ES-I3 (cell line): ENCODE measurements around the gene SLC34A1.
"Not testable (repeated sequence)": the region's sequence is repeated elsewhere in the genome, so short reads cannot be mapped to it uniquely, and the experiment has no call there.

Experiments used
- H3K36me3 ChIP-seq: 2 replicates; pipeline ENCODE4 v1.6.1; 2013; ENCODE audit warnings: mild to moderate bottlenecking, low read length, control low read depth, moderate library complexity; ENCODE audit not compliant: insufficient read depth
- H3K4me1 ChIP-seq: 2 replicates; pipeline ENCODE4 v1.6.1; 2013; ENCODE audit warnings: mild to moderate bottlenecking, control low read depth, low read length; ENCODE audit not compliant: insufficient read depth
- H3K9ac ChIP-seq: 2 replicates; pipeline ENCODE4 v1.6.1; 2013; ENCODE audit warnings: low read depth, mild to moderate bottlenecking, low read length, moderate library complexity
- H3K9me3 ChIP-seq: 2 replicates; pipeline ENCODE4 v1.6.1; 2013; ENCODE audit warnings: mild to moderate bottlenecking, low read length, moderate library complexity; ENCODE audit not compliant: control insufficient read depth, insufficient read depth

The SLC34A1 gene, protein sequence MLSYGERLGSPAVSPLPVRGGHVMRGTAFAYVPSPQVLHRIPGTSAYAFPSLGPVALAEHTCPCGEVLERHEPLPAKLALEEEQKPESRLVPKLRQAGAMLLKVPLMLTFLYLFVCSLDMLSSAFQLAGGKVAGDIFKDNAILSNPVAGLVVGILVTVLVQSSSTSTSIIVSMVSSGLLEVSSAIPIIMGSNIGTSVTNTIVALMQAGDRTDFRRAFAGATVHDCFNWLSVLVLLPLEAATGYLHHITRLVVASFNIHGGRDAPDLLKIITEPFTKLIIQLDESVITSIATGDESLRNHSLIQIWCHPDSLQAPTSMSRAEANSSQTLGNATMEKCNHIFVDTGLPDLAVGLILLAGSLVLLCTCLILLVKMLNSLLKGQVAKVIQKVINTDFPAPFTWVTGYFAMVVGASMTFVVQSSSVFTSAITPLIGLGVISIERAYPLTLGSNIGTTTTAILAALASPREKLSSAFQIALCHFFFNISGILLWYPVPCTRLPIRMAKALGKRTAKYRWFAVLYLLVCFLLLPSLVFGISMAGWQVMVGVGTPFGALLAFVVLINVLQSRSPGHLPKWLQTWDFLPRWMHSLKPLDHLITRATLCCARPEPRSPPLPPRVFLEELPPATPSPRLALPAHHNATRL

DNA sequence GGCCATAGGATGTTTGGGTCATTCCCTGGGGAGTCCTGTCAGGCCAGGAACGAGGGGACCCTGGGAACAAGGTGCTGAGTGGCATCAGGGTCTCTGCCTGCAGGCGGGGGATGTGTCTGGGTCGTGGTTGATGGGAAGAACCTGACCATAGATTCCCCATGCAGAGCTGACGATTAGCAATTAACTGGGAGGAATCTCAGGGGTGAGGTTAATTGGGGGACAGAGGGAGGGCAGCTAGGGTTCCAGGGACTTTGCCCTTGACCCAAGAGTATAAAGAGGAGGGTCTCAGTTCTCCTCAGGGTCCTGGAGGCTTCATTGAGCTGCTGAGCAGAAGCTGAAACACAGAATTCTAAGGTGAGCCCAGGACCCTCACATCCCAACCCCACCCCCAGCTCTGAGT is at the start of gene SLC34A1:
Gene SLC34A1 (plus strand): TSS at position 301 of the 400 bp plus-strand sequence. CDS start 1,308 bp downstream, outside the sequence.
- H3K9ac ChIP-seq = no peak within 1 kb of the TSS
- peaks cover 5% of the 10 kb centered on the region for H3K4me1 ChIP-seq
- H3K9me3 ChIP-seq = no peaks in the 10 kb centered on the region
- no peaks in the 10 kb centered on the region for H3K36me3 ChIP-seq

DNA sequence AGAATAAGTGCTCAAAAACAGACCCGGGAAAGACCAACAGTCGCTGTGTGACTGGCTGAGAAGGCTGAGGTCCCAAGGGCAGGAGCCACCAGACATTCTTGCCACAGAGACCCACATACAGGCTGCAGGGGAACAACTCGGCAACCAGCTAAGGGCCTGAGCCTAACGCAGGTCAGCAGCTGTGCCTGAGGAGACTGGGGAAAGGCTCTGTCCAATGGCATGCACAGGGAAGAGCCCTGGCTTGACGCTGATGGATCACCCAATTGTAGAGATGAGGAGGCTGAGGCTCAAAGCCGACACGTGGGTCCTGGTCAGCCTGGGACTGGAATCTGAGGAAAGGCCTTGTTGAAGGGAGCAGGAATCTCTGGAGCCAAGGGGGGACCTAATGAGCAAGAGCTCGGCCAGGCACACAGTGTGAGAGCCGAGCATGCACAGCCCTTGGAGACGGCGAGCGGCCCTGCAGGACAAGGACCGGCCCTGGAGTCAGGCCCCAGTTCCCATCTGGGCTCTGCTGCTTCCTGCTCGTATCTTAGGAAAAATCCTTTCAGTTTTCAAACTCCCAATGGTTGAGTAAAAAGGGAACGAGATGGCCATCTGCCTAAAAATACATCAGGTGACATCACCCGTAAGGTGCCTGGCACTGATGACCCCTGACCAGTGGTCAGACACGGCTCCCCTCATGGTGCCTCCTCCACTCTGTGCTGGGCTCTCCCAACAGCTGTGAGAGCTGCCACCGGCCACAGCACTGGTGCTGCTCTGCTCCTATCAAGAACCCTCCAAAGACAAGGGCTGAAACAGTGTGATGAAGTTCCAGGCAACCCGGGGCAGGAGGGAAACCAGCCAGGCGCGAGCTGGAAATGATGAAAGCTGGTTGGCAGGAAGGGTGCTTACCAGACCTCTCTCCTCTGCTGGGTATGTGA is 49.2 kb upstream of the SLC34A1 start:
- Histone ChIP-seq H3K36me3 (peaks cover 15% of the 10 kb centered on the region), H3K9me3 (no peaks in the 10 kb centered on the region), H3K4me1 (peaks cover 12% of the 10 kb centered on the region), H3K9ac (no peak overlapping the region)

DNA sequence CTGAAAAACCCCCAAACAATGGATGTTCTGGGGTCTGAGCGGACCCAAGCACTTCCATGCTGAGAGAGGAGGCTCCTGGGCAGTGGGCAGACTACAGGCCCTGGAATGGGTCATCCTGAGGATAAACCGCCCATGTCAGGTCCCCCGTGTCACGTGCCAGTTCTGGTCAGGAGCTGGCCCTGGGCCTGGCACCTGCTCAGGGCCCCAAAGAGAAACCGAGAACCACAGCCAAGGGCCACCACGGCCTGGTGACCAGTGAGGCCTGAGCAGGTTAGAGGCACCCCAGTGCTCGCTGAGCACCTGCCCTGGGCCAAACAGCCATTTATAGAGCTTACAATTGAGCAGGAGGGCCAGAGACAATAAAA is 48.6 kb upstream of the SLC34A1 start:
- H3K9ac ChIP-seq = no peak overlapping the region
- H3K4me1 ChIP-seq = peaks cover 12% of the 10 kb centered on the region
- no peaks in the 10 kb centered on the region for H3K9me3 ChIP-seq
- peaks cover 15% of the 10 kb centered on the region for H3K36me3 ChIP-seq

DNA sequence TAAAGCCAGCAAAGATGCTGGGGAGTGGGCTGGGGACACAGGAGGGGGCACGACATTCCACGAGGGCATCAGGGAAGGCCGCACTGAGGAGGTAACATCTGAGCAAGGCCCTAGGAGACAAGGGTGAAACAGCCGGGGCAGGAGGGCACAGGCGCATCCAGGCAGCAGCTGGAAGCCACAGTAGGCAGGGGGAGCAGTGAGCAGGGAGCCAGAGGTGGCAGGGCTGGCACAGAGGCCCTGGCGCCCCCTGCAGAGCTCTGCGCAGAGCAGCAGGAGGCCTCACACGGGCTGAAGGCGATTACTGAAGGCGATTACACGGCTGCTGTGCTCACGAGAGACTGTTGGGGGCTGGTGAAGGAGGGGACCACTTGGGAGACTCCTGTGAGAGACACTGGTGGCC is 48.1 kb upstream of the SLC34A1 start:
- Histone ChIP-seq H3K9me3 (no peaks in the 10 kb centered on the region), H3K4me1 (peaks cover 12% of the 10 kb centered on the region), H3K36me3 (peaks cover 15% of the 10 kb centered on the region), H3K9ac (no peak overlapping the region)

DNA sequence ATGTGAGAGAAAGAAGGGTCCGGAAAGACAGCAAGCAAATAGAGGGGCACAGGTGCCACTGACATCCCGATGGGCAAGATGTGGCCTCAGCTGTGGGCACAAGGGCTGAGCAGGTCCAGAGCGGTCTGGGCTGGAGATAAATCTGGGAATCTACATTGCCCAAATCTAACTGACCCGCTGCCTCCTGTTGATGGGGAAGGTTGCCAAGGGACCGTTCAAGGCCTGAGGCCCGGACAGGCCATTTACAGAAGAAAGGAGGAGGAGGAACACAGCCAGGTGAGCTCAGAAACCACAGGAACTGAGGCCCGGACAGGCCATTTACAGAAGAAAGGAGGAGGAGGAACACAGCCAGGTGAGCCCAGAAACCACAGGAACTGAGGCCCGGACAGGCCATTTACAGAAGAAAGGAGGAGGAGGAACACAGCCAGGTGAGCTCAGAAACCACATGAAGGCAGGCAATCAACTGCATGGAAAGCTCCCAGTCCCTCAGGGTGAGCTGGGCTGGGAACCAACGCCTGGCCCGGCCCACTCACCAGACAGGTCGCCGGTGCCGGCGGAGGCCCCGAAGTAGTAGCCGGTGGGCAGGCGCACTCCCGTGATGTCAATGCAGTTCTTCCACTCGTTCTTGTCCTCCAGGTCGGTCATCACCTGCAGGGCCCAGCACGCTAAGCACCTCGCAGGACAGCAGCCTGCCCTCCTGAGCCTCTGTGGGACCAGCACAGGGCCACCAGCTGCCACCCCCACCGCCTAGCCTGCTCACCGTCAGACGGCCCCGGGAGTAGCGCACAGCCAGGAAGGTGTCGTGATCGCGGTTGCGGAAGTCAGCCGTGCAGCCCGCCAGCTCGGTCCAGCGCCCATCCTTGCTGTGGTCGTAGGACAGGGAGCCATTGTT is 47.4 kb upstream of the SLC34A1 start:
- H3K9me3 ChIP-seq = no peaks in the 10 kb centered on the region
- H3K9ac ChIP-seq = no peak overlapping the region
- peaks cover 12% of the 10 kb centered on the region for H3K4me1 ChIP-seq
- peaks cover 15% of the 10 kb centered on the region for H3K36me3 ChIP-seq

DNA sequence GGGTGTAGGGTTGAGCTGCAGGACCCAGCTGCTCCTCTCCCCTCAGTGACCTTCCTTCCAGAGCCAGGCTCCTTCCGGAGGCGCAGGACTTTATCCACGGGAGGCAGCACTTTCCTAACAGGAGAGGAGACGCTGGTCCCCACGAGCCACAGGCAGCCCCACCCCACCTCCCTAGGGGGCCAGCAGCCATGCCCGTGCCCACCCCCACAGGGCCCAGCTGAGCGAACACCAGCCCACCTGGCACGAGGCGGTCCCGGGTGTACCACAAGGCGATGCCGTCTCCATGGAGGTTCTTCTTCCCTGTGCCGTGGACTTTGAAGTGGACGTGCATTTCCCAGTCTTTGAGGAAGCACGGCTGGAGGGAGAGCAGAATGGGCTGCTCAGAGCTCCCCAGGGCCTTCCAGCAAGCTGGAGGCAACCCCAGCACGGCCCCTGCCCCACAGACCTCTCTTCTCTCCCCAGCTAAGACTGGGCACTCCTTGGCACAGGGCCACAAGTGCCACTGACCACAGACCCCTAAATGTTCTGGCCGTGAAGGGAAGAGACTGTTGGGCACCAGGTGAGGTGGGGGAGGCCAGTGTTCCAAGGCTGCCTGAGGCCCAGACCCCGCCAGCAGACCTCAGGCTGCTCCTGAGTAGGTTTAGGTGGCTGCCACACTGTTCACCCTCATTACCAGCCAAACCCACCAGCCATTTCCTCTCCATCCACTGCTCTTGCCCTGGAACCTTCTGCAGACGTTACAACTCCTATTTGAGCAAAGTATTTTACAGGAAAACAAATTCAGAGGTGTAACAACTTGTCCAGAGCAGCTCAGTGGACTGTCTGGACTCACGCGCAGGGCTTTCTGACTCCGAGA is 45.8 kb upstream of the SLC34A1 start:
- H3K9me3 ChIP-seq = no peaks in the 10 kb centered on the region
- peaks cover 15% of the 10 kb centered on the region for H3K36me3 ChIP-seq
- peaks cover 12% of the 10 kb centered on the region for H3K4me1 ChIP-seq
- H3K9ac ChIP-seq = no peak overlapping the region

DNA sequence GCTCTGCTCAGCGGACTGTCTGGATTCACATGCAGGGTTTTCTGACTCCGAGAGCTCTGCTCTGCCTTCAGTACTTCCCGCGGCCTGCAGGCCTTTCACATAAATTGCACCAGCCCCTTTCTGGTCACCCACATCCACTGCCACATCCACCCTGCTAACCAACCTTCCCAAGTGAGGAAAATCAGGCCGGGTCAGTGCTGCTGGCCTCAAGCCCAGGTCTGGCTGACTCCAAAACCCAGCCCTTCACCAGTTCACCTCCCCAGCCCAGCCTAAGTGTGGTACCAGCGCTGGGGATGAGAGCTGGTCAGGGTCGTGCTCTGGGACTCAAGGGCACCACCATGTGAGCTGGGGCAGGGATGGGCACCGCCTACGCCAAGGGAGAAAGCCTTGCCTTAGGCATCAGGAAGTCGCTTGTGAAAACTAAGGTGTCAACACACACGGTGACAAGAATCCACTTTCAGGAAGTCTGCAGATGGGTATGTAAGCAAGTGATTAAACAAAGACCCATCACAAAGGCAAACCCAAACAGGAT is 45.1 kb upstream of the SLC34A1 start:
- H3K4me1 ChIP-seq = peaks cover 12% of the 10 kb centered on the region
- H3K36me3 ChIP-seq = peaks cover 9% of the 10 kb centered on the region
- no peaks in the 10 kb centered on the region for H3K9me3 ChIP-seq
- no peak overlapping the region; the same call in 1 of the 2 replicates for H3K9ac ChIP-seq

DNA sequence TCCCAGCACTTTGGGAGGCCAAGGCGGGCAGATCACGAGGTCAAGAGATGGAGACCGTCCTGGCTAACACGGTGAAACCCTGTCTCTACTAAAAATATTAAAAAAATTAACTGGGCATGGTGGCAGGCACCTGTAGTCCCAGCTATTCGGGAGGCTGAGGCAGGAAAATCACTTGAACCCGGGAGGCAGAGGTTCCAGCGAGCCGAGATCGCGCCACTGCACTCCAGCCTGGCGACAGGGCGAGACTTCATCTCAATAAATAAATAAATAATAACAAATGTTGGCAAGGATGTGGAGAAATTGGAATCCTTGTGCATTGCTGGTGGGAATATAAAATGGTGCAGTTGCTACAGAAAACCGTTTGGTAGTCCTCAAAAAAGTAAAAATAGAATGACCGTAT is 41.2 kb upstream of the SLC34A1 start:
- not testable (repeated sequence) for H3K36me3 ChIP-seq, H3K9ac ChIP-seq, H3K9me3 ChIP-seq, H3K4me1 ChIP-seq

DNA sequence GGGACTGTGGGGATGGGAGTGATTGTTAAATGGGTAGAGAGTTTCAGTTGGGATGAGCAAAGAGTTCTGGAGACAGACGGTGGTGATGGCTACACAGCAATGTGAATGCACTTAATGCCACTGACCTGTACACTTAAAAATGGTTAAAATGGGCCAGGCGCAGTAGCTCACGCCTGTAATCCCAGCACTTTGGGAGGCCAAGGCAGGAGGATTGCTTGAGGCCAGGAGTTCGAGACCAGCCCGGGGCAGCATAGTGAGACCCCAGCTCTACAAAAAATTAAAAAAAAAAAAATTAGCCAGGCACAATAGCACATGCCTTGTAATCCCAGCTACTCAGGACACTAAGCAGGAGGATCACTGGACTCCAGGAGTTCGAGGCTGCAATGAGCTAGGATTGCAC is 40.5 kb upstream of the SLC34A1 start:
- Histone ChIP-seq H3K36me3 (no peaks in the 10 kb centered on the region), H3K9ac (no peak overlapping the region), H3K4me1 (peaks cover 8% of the 10 kb centered on the region), H3K9me3 (no peaks in the 10 kb centered on the region)

DNA sequence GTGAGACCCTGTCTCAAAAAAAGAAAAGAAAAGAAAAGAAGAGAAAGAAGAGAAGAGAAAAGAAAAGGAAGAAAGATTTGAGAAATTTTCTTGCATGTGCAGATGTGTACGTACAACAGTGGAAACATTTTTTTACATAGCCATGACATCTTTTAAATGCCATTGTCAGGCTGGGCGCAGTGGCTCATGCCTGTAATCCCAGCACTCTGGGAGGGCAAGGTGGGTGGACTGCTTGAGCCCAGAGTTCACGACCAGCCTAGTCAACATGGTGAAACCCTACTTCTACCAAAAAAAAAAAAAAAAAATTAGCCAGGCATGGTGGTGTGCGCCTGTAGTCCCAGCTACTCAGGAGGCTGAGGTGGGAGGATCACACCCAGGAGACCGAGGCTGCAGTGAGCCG is 39.3 kb upstream of the SLC34A1 start:
- Histone ChIP-seq H3K36me3 (no peaks in the 10 kb centered on the region), H3K9me3 (no peaks in the 10 kb centered on the region), H3K4me1 (no peaks in the 10 kb centered on the region), H3K9ac (no peak overlapping the region)

DNA sequence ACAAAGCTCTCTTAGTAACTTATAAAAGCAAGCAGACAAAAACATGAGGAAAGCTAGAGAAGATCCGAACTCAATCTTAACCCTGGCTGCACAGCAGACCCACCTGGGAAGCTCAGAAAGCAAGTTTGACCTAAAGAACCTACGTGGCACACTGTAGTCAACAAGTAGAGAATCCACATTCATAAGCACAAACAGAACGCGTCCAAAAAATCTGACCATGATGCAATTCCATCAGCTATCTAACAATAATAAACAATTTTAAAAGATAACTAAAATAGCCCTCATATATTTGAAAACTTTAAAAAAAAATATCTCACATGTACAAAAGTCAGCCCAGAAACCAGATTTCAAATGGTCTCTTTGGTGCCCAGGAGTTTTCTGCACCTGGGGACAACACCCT is 37.4 kb upstream of the SLC34A1 start:
- no peaks in the 10 kb centered on the region for H3K9me3 ChIP-seq
- H3K4me1 ChIP-seq = peaks cover 6% of the 10 kb centered on the region
- no peak overlapping the region for H3K9ac ChIP-seq
- no peaks in the 10 kb centered on the region for H3K36me3 ChIP-seq

DNA sequence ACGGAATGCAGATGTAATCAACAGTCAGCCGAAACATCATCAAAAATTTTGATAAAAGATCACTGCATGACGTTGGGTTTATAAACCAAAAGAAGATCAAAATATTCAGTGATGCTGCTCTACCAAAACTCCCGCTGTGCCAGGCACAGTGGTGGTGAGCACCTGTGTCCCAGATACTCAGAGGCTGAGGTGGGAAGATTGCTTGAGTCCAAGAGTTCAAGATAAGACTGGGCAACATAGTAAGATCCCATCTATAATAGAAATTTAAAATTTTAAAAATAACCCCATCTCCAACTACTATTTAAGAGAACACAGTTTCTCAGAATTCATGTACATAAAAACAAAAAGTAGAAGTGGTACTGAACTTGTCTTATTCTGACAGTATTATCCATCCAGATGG is 36.5 kb upstream of the SLC34A1 start:
- Histone ChIP-seq H3K4me1 (peaks cover 6% of the 10 kb centered on the region), H3K36me3 (no peaks in the 10 kb centered on the region), H3K9ac (no peak overlapping the region), H3K9me3 (no peaks in the 10 kb centered on the region)

DNA sequence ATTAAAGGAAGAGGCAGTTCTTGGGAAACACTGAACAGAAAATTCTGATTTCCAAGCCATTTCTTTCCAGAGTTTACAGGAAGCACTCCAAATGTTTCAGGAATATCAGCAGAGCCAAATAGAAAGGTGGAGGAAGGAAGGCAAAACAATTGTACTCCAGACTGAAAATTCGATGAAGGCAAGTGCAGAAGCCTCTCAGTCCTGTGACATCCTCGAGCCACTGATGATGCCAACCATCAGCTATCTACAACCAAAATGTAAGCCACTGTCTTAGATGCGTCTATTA is 34.9 kb upstream of the SLC34A1 start:
- Histone ChIP-seq H3K4me1 (peaks cover 6% of the 10 kb centered on the region), H3K9ac (no peak overlapping the region), H3K36me3 (no peaks in the 10 kb centered on the region), H3K9me3 (no peaks in the 10 kb centered on the region)
